Measurements from ENCODE around the gene ALKBH5.

ALKBH5 gene

DNA sequence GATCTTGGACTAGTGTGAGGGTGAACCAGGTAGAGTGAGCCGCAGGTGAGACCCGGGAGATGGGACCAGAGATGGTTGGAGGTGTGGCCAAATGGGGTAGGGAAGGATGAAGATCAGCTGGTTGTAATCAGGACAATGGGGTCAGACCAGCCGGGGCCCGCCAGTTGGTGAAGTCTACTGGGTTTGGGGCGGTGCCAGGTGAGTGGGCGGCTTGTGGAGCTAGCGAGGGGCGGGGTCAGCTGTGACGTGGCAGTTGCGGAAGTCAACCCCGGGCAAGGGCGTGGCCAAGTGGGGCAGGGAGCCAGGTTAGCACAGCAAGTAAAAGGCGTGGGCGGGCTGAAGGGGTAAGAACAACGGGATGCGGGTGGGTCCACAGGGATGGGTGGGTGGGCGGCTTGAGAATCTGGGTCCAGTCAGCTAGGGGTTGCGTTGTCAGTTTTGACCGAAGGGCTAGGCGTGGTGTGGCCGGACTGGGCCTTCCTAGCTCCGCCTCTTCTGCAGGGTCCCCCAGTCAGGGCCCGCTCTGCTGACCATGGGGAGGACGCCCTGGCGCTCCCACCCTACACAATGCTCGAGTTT lies 25.5 kb upstream of the ALKBH5 start:
- peak; percentile 90 for DNase-seq

DNA sequence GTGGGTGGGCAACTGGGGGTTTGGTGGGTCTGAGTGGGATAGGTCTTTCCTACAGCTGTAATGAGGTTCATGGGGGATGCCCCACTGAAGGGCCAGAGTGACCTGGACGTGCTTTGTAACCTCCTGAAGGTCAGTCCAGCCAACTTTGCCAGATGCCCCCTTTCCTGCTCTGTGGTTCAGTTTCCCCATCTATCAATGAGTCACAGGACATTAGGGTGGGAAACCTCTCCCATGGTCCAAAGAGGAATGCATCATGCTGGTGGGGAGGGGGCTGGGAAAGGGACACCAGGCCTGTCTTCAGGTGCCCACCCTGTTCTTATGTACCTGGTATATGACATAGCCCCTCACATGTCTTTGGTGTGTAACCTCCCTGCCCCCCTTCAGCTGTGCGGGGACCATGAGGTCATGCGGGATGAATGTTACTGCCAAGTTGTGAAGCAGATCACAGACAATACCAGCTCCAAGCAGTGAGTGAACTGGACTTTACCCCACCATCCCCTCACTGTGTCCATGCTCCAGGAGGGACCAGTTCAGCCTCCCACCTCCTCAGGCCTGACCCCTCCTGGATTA lies 24.0 kb upstream of the ALKBH5 start:
- DNase-seq = no peak

GRCh38 chr17:18160128-18160856 lies 23.3 kb upstream of the ALKBH5 start:
- DNase-seq = no peak

DNA sequence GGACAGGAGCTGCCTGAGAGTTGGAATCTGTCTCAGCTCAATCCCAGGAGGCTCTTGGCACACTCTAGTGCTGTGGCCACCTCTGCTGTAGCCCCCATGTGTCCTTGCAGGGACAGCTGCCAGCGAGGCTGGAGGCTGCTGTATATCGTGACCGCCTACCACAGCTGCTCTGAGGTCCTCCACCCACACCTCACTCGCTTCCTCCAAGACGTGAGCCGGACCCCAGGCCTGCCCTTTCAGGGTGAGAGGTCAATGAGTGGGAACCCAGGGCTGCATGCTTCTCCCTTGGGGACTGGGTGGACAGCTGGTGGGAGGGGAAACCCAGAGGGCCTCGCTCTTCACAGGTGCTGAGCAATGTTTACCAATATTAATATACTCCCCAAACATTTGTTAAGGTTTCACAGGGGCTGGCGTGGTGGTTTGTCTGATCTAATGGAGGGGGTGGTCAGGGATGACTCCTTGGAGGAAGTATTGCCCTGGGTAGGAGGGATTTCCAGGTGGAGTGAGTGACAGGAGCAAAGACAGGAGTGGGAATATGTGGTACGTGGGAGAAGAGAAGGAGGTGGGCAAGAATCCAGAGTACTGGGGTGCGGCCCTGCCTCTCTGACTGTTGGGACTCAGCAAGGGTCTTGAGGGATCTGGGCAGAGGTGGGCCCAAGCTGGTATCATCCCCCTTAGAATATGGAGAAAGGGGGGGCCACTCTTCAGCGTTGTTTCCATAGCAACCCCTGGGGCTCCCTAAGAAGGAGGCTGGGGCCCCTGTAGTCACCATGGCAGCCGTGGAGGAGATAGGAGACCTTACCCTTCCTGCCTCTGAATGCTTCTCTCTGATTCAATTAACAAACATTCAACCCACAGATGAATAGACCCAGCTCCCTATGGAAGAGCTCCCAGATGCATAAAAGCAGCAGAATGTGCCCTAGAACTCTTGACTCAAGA lies 22.2 kb upstream of the ALKBH5 start:
- no peak for DNase-seq

GRCh38 chr17:18163547-18163946 lies 20.1 kb upstream of the ALKBH5 start:
- DNase-seq = no peak

DNA sequence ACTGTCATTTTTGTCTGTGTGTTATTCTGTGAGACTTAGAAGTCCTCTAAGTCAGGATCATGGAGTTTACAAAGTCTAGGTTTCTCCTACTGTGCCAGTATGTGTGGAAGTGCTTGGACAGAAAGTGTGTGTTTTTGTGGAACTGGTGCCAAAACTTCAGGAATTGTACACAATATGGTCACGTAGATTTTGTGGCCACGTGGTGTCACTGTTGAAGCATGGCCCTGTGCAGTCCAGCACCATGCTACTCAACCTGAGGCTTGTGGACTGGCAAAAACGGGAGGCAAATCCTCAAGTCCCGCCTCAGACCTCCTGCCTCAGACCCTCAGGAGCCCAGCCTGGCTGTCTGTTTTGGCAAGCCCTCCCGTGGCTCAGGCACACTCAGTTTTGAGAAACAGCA lies 16.7 kb upstream of the ALKBH5 start:
- DNase-seq = no peak

DNA sequence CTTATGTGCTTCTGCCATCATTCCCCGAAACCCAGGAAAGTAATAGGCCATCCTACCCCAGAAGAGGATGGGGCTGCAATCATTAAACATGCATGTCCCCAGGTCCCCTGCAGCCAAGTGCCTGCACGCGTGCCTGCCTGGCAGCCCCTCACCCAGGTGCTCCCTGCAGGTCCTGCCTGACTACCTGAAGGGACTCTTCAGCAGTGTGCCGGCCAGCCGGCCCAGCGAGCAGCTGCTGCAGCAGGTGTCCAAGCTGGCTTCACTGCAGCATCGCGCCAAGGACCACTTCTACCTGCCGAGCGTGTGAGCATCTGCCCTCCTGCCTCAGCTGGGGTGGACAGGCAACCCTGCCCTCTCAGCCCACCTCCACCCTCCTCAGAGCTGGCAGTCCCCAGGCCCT lies 16.2 kb upstream of the ALKBH5 start:
- DNase-seq = no peak

DNA sequence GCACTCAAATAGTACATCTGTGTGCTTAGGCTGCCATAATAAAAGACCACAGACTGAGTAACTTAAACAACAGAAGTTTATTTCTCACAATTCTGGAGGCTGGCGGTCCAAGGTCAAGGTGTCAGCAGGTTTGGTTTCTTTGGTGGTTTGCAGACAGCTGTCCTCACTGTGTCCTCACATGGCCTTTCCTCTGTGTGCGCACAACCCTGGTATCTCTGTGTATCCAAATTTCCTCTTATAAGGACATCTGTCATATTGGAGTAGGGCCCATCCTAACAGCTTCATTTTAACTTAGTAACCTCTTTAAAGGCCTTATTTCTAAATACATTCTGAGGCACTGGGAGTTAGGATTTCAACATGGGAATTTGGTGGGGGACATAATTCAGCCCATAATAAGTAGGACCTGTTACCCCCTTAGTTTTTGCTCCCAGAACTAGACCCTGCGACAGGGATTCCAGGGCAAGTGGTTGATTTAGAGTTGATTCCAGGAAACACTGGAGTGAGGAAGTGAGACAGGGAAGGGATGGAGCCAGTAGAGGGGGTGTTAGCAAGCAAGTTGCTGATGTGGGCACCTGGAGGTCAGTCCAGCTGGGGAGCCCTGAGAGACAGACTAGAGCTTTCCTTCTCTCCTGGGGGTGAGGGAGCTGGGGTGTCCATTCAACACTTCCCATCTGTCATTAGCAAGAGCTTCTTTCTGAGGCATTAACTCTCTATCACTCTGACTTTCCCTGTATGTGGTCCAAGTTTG lies 10.9 kb upstream of the ALKBH5 start:
- DNase-seq = no peak

- no peak for DNase-seq
Measured at GRCh38 chr17:18173740-18174139, 9.9 kb upstream of the ALKBH5 start.

DNA sequence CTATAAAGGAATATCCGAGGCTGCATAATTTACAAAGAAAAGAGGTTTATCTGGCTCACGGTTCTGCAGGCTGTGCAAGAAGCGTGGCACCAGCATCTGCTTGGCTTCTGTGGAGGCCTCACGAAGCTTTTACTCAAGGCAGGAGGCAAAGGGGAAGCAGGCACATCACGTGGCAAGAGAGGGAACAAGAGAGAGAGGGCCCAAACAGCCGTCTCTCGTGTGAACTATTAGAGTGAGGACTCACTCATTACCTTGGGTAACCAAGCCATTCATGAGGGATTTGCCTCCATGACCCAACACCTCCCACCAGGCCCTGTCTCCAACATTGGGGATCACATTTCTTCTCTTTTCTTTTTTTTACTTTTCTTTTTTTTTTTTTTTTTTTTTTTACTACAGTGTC lies 7.5 kb upstream of the ALKBH5 start:
- no peak for DNase-seq

DNA sequence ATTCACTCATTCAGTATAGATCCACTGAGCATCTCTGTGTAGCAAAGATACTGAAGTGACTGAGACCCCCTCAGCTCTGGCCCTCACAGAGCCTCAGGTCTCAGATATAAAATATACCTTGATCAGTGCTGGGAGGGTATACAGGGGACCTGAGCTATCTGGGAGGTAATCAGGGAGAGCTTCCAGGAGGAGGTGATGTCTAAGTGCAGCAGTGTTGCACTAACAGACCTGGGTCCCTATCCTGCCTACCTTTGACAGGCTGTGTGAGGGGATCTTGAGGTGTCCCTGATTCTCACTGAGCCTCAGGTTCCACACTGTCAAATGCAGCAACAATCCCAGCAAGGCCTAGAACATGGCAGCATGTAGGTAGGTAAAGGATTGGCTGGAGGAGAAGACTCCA lies 6.5 kb upstream of the ALKBH5 start:
- DNase-seq = no peak

- DNase-seq = no peak
Measured at GRCh38 chr17:18177722-18178121, 5.9 kb upstream of the ALKBH5 start.

DNA sequence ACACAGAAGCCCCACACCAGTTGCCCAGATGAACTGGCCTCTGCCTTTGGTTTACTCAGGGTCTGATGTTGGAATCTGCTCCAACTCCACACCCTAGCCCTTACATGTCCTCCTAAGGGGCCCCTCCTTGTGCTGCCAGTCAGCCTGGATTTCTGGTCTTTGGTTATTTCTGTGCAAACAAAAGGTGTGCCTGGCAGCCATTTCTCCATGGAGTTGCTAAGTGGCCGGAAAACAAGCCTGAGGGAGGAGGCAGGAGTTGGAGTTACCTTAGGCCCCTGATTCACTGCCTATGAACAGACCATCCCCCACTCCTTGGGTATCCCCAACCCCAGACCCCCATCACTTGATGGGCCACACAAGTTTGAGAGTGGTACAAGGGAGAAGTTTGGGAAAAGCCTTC lies 4.4 kb upstream of the ALKBH5 start:
- no peak for DNase-seq

DNA sequence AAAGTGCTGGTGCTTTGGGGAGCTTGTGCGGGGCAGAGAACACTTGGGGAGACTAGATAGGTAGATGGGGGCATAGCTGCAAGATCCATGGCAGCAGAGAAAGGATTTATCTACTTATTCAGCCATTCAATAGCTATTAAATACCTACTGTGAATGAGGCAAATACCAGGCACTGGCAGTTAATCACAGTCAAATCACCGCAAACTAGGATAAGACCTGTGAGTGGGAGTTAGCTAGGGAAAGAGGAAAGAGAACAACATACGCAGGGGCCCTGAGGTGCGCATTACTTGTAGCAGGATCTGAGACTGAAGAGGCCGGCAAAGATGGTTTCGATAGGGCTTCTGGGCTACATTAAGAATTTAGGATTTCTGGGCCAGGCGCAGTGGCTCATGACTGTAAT lies 3.8 kb upstream of the ALKBH5 start:
- DNase-seq = no peak

- peak; percentile 60 for DNase-seq
Measured at GRCh38 chr17:18181358-18181757, 2.3 kb upstream of the ALKBH5 start.

DNA sequence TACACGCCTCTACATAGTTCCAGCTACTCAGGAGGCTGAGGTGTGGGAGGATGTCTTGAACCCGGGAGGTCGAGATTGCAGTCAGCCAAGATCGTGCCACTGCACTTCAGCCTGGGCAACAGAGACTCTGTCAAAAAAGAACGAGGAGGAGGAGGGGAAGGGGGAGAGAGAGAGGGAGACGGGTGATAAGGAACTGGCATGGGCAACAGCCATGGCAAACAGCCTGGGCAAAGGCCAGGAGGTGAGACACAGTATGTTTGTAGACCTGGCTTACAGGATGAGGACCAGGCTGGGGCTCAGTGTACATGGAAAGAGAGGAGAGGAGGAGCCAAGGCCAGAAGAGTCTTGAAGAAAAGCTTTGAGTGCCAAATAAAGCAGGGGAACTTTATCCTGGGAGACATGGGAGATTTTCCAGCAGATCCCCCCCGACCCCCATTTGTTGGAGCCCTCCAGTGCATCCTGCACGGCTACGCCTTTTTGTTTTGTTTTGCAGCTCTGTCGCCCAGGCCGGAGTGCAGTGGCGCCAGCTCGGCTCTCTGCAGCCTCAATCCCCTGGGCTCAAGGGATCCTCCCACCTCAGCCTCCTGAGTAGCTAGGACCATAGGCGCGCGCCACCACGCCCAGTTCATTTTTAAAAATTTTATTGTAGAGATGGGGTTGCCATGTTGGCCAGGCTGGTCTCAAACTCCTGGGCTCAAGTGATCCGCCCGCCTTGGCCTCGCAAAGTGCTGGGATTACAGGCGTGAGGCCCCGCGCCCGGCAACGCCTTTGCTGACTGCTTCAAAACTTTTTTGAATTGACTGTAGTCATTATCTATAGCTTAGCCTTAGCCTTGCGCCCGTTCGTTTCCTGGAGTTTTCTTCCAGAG lies 1.3 kb upstream of the ALKBH5 start:
- no peak for DNase-seq

DNA sequence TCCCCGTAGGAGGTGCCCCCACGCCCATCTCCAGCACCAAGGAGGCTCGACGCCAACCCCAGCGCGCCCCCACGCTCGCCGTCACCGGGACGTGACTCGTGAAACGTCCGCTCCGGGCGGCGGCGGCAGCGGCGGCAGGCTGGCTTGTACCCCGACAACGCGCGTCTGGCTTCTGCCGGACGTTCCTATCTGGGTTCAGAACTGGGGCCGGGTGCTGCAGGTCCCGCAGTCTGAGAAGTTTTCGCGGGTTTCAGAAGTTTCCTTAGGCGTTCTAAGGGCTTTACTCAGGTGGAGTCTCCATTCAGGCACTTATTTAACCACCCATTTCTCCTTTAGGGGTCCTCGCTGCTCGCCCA lies 672 bp upstream of the ALKBH5 start:
- DNase-seq = peak; percentile 81

DNA sequence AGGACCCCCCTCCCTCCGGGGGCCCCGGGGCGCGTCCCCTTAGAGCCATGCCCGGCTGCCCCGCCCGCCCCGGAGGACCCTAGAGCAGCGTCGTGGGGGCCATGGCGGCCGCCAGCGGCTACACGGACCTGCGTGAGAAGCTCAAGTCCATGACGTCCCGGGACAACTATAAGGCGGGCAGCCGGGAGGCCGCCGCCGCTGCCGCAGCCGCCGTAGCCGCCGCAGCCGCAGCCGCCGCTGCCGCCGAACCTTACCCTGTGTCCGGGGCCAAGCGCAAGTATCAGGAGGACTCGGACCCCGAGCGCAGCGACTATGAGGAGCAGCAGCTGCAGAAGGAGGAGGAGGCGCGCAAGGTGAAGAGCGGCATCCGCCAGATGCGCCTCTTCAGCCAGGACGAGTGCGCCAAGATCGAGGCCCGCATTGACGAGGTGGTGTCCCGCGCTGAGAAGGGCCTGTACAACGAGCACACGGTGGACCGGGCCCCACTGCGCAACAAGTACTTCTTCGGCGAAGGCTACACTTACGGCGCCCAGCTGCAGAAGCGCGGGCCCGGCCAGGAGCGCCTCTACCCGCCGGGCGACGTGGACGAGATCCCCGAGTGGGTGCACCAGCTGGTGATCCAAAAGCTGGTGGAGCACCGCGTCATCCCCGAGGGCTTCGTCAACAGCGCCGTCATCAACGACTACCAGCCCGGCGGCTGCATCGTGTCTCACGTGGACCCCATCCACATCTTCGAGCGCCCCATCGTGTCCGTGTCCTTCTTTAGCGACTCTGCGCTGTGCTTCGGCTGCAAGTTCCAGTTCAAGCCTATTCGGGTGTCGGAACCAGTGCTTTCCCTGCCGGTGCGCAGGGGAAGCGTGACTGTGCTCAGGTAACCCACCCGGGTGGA lies 759 bp downstream of the ALKBH5 start:
- DNase-seq = peak; percentile 71

DNA sequence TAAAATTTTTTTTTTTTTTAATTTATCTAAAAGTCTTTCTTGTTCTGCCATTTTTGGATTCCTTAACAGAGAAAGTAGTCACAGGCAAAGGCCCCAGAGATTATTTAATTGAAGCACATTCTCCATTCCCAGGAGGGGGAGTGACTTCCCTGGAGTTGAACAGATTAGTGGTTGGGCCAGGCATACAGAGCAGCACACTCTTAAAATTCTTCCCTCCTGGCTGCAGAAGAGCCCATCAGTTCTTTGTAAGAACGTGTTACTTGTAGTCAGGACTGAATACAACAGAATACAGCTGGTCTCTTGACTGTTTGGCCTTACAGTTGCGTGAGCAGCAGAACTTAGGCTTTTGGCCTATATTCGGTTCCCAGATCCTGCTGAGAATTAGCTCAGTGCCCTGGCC lies 1.8 kb downstream of the ALKBH5 start:
- no peak for DNase-seq

DNA sequence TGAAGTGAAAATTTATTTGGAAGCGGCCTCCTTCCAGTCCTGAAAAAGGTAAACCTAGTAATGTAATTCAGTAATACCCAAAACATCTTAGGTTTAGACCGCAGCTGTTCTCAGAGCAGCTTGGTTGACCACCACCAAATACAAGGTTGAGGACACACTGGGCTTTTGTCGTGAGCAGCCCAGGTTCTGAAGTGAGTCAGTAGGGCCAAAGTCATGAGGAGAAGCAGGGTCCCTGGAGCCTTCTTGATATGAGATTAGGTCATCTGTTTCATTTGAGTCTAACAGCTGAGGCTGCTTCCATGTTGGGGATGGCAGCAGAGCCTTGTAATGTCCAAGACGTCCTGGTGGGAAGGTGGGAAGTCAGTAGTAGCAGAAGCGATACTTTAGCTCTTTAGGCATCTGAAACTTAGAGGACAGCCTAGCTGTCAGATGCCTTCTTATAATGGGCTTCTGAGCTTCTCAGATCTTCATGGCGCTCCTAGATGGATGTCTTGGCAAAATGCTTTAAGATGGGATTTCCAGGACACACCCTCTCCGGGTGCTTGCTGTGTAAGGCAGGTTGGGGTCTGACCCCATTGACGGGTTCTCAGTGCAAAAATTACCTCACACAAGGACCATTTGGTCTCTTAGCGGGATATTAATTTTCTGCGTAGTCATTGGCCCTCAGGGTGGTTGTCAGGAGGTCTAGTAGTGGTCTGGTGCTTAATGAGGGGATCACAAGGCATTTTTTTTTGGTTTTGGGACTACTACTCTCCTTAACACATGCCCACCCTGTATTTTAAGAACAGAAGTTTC lies 2.4 kb downstream of the ALKBH5 start:
- no peak for DNase-seq

Measured in stimulated activated naive CD4-positive, alpha-beta T cell treated with Interleukin-2 at 50 U/mL for 16 hours (primary cell).